Measurements from ENCODE around the gene EIF2AK3.
"Not testable (repeated sequence)": the region's sequence is repeated elsewhere in the genome, so short reads cannot be mapped to it uniquely, and the experiment has no call there.

- TF ChIP-seq ESRRG (CRISPR knock-in tag; IDR thresholded peaks at IDR 0.05); CSRNP3 (CRISPR knock-in tag; IDR thresholded peaks at IDR 0.05); RARB (CRISPR knock-in tag; IDR thresholded peaks at IDR 0.05); ZNF8 (CRISPR knock-in tag; IDR thresholded peaks at IDR 0.05); ARNTL (CRISPR knock-in tag; IDR thresholded peaks at IDR 0.05; ENCODE audit: borderline replicate concordance, low read depth); SNAI2 (CRISPR knock-in tag; IDR thresholded peaks at IDR 0.05); ZFP3 (CRISPR knock-in tag; IDR thresholded peaks at IDR 0.05); TSHZ2 (CRISPR knock-in tag; IDR thresholded peaks at IDR 0.05); PATZ1 (CRISPR knock-in tag; IDR thresholded peaks at IDR 0.05; ENCODE audit: borderline replicate concordance); TCF4 (CRISPR knock-in tag; IDR thresholded peaks at IDR 0.05; ENCODE audit: borderline replicate concordance); POU6F1 (CRISPR knock-in tag; IDR thresholded peaks at IDR 0.05; ENCODE audit: borderline replicate concordance, low read depth): not testable (repeated sequence)
Observed at GRCh38 chr2:88623831-88624465, 3.3 kb downstream of the EIF2AK3 start.
